CD4-positive, alpha-beta T cell (primary cell): ENCODE data around the gene RNF227. TPM values are rescaled to one million over a fixed set of nuclear protein-coding genes. Genes with fewer than 3 reads are reported as not detected.

Experiments
- ATAC-seq: fragments of 200-7000 bp; cut with Tn5 transposase; one replicate; pipeline ENCODE4 v1.10.0; 2022; ENCODE audit warnings: mild to moderate bottlenecking; ENCODE audit not compliant: poor library complexity
- CTCF ChIA-PET: fragments of 350-600 bp; sonication (Branson Sonifier 250); formaldehyde crosslinking; loops from one replicate; lab custom pipeline; 2021; ENCODE audit warnings: antibody characterized with exemption, inconsistent platforms; lab: Charles Lee
- POLR2A ChIA-PET: fragments of 350-600 bp; sonication (Branson Sonifier 250); formaldehyde crosslinking; loops from one replicate; lab custom pipeline; 2021; ENCODE audit warnings: antibody characterized with exemption, inconsistent platforms; lab: Charles Lee
- DNase-seq, 14 experiments: peaks; one replicate each; pipeline ENCODE4 v3.0.0-alpha.2; 2013 to 2020; ENCODE audit warnings: mixed read lengths in 2 of 14
- H3K27ac ChIP-seq, 2 donors: one replicate each; pipeline versions ENCODE4 v1.5.1 to v1.7.0; 2013; ENCODE audit warnings: low read length in 2 of 2, low read depth in 1 of 2, mild to moderate bottlenecking in 1 of 2
- H3K27me3 ChIP-seq, 2 experiments: 1 replicate in 1 of 2; 2 replicates in 1 of 2; pipeline versions ENCODE4 v1.6.1 to v1.7.0; 2013; ENCODE audit warnings: low read length in 2 of 2, control low read depth in 1 of 2, mild to moderate bottlenecking in 1 of 2, moderate library complexity in 1 of 2; ENCODE audit not compliant: insufficient read depth in 2 of 2, control insufficient read depth in 1 of 2
- H3K36me3 ChIP-seq: one replicate; pipeline ENCODE4 v1.6.1; 2013; ENCODE audit warnings: low read length, control low read depth; ENCODE audit not compliant: insufficient read depth
- H3K4me1 ChIP-seq: one replicate; pipeline ENCODE4 v1.6.1; 2013; ENCODE audit warnings: low read length, control low read depth; ENCODE audit not compliant: insufficient read depth
- H3K4me3 ChIP-seq: one replicate; pipeline ENCODE4 v1.5.1; 2013; ENCODE audit warnings: mild to moderate bottlenecking, low read length, moderate library complexity
- H3K9me3 ChIP-seq, 2 experiments: 1 replicate in 1 of 2; 2 replicates in 1 of 2; pipeline versions ENCODE4 v1.6.1 to v1.7.0; 2013; ENCODE audit warnings: low read length in 2 of 2, mild to moderate bottlenecking in 2 of 2, control low read depth in 1 of 2, moderate library complexity in 1 of 2; ENCODE audit not compliant: control insufficient read depth in 1 of 2, insufficient read depth in 1 of 2
- H3K27ac Mint-ChIP-seq: one replicate; pipeline ENCODE4 v1.8.0; 2020; ENCODE audit warnings: mixed read lengths
- H3K27me3 Mint-ChIP-seq: one replicate; pipeline ENCODE4 v1.8.0; 2021; ENCODE audit warnings: mixed read lengths
- H3K36me3 Mint-ChIP-seq: one replicate; pipeline ENCODE4 v1.8.0; 2021; ENCODE audit warnings: low read depth, mixed read lengths
- H3K4me1 Mint-ChIP-seq: one replicate; pipeline ENCODE4 v1.8.0; 2021; ENCODE audit warnings: low read depth, mixed read lengths
- H3K4me3 Mint-ChIP-seq: one replicate; pipeline ENCODE4 v1.8.0; 2020; ENCODE audit warnings: mild to moderate bottlenecking, mixed read lengths
- H3K9me3 Mint-ChIP-seq: one replicate; pipeline ENCODE4 v1.8.0; 2020; ENCODE audit warnings: mixed read lengths
- intact Hi-C, 2 experiments: fragments of 100-400 bp; cut with DNase I in 1 of 2; cut with micrococcal nuclease in 1 of 2; formaldehyde crosslinking; loops; one replicate each; pipeline versions ENCODE4 v1.15.1 to v1.9.0; 2023 to 2025; cut with DNase I, micrococcal nuclease
- total RNA-seq, 174 experiments: library from RNA in 2 of 174; stranded (reverse) in 2 of 174; gene quantifications; one replicate each; pipeline ENCODE4 v1.2.3 and lab custom pipeline; 2021 to 2026
- TF ChIP-seq, protein P1 (sequence below): fragments of 200-600 bp; IDR thresholded peaks from one replicate; pipeline ENCODE4 v1.8.0; 2022; ENCODE audit warnings: antibody characterized with exemption, mild to moderate bottlenecking

RNF227 gene
- total RNA-seq, 2 experiments from 2014 or later, result 3.2 to 3.5 TPM

DNA sequence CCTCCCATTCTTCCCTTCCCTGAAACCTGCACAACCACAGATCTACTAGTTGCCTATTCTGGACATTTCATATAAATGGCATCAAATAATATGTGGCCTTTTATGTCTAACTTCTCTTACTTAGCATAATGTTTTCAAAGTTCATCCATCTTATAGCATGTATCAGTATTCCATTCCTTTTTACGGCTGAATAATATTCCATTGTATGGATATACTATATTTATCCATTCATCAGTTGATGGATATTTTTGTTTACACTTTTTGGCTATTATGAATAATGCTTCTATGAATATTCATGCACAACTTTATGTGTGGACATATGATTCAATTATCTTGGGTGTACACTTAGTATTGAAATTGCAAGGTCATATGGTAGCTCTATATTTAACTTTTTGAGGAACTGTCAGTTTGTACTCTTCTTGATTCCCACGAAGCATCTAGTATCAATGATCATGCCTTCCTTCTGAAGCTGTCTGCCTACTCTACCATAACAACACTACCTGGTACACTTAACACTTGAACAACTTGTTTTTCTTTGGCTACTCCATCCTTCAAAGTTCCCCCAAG, 40.2 kb downstream of the RNF227 start:
- Mint-ChIP-seq H3K4me1 (peaks cover 17% of the 10 kb centered on the region), H3K36me3 (peaks cover 30% of the 10 kb centered on the region), H3K4me3 (no peak overlapping the region), H3K27ac (no peak overlapping the region), H3K27me3 (no peaks in the 10 kb centered on the region), H3K9me3 (no peaks in the 10 kb centered on the region)
- ATAC-seq (no peak), DNase-seq (no peak)
- ChIA-PET POLR2A (interaction anchor here (1.5 kb wide), 1 partner anchor 12 kb away, joined by 4 read pairs; no protein-coding TSS in a partner anchor), CTCF (interaction anchor here (1.5 kb wide), 1 partner anchor 115 kb away, joined by 3 read pairs; no protein-coding TSS in a partner anchor)
- TF ChIP-seq, protein P1, sequence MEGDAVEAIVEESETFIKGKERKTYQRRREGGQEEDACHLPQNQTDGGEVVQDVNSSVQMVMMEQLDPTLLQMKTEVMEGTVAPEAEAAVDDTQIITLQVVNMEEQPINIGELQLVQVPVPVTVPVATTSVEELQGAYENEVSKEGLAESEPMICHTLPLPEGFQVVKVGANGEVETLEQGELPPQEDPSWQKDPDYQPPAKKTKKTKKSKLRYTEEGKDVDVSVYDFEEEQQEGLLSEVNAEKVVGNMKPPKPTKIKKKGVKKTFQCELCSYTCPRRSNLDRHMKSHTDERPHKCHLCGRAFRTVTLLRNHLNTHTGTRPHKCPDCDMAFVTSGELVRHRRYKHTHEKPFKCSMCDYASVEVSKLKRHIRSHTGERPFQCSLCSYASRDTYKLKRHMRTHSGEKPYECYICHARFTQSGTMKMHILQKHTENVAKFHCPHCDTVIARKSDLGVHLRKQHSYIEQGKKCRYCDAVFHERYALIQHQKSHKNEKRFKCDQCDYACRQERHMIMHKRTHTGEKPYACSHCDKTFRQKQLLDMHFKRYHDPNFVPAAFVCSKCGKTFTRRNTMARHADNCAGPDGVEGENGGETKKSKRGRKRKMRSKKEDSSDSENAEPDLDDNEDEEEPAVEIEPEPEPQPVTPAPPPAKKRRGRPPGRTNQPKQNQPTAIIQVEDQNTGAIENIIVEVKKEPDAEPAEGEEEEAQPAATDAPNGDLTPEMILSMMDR, result no peak
- Histone ChIP-seq H3K9me3 (no peaks in the 10 kb centered on the region), H3K27ac (no peak overlapping the region), H3K4me1 (peaks cover 11% of the 10 kb centered on the region), H3K4me3 (no peak overlapping the region), H3K27me3 (no peaks in the 10 kb centered on the region), H3K36me3 (peaks cover 26% of the 10 kb centered on the region)
- intact Hi-C loops, result no loop called here

- peaks cover 12% of the 10 kb centered on the region for H3K4me1 ChIP-seq
- H3K4me3 ChIP-seq, result no peak overlapping the region
- no peaks in the 10 kb centered on the region for H3K9me3 ChIP-seq
- Mint-ChIP-seq H3K4me1 (peaks cover 28% of the 10 kb centered on the region), H3K4me3 (no peak overlapping the region), H3K27me3 (no peaks in the 10 kb centered on the region), H3K27ac (no peak overlapping the region), H3K9me3 (no peaks in the 10 kb centered on the region), H3K36me3 (peaks cover 30% of the 10 kb centered on the region)
- DNase-seq (no peak), ATAC-seq (no peak)
- intact Hi-C loops, result no loop called here
- ChIA-PET POLR2A (interaction anchor here (0.9 kb wide), 1 partner anchor 16 kb away, joined by 3 read pairs; the partner anchor contains the start of genes CYB5D1 and NAA38), CTCF (interaction anchor here (1.7 kb wide), 1 partner anchor 11 kb away, joined by 11 read pairs; no protein-coding TSS in a partner anchor)
- no peaks in the 10 kb centered on the region for H3K27me3 ChIP-seq
- no peak overlapping the region for H3K27ac ChIP-seq
- TF ChIP-seq, protein P1, result no peak
- peaks cover 9% of the 10 kb centered on the region for H3K36me3 ChIP-seq
These were observed 43.0 kb downstream of the RNF227 start for GRCh38 chr17:7873051-7873450.

DNA sequence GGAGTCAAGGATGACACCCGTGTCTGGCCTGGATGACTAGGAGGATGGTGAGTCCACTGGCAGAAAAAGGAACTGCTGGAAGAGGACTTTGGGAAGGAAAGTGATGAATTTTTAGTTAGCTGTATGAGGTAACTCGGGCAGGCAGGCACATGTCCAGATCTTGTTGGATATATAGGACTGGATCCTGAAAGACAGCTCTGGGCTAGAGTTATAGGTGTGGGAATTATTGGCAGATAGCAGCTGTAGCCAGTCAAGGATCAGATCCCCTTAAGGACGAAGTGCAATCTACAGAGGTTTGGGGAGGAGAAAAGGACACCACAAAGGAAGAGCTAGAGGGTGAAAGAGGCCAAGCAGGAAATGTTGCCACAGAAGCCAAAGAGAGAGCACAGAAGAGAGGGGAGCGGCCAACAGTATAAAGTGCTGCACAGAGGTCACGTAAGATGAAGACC, 48.2 kb downstream of the RNF227 start:
- ChIA-PET POLR2A (interaction anchor here (0.7 to 2.9 kb wide), 7 partner anchors 11 to 181 kb away, joined by 3 to 20 read pairs (median 3); partner anchors contain the start of genes CNTROB, NAA38, RNF227 and TP53), CTCF (interaction anchor here (1.1 to 4.9 kb wide), 3 partner anchors 10 to 45 kb away, joined by 3 to 17 read pairs (median 6); no protein-coding TSS in a partner anchor)
- Mint-ChIP-seq H3K27me3 (no peaks in the 10 kb centered on the region), H3K27ac (peak overlapping the region; percentile 62), H3K36me3 (peaks cover 5% of the 10 kb centered on the region), H3K4me1 (peaks cover 32% of the 10 kb centered on the region), H3K9me3 (no peaks in the 10 kb centered on the region), H3K4me3 (peak overlapping the region; percentile 9)
- Histone ChIP-seq H3K27ac (peak overlapping the region in 1 of 2 donors; percentile 52), H3K4me3 (peak overlapping the region; percentile 26), H3K36me3 (peaks cover 3% of the 10 kb centered on the region), H3K27me3 (no peaks in the 10 kb centered on the region), H3K9me3 (no peaks in the 10 kb centered on the region), H3K4me1 (peaks cover 20% of the 10 kb centered on the region)
- intact Hi-C loops, result loop anchor here (10.0 kb wide), 1 partner anchor 47 kb away; the partner anchor contains the start of gene RNF227 (in 2 of the 2)
- DNase-seq (peak in 3 of 14 experiments; percentile 38 to 49 (median 47)), ATAC-seq (peak; percentile 78)
- TF ChIP-seq, protein P1, result no peak
